Activated CD4-positive, alpha-beta T cell treated with anti-CD3 and anti-CD28 coated beads, Interleukin-2, Interleukin-4, amounts not matched to agents 100 ng/mL and 50 ng/mL, durations not matched to agents 16 hours and 8 hours (primary cell): ENCODE results near the gene MEGF6.
A peak's percentile ranks its signal among the peaks of the same experiment; 100 is the strongest.
"Not testable (repeated sequence)": the region's sequence is repeated elsewhere in the genome, so short reads cannot be mapped to it uniquely, and the experiment has no call there.

Source experiments
- DNase-seq: peaks from one replicate; pipeline ENCODE4 v3.0.0-alpha.2; 2020; ENCODE audit warnings: low spot score

Gene MEGF6

DNA sequence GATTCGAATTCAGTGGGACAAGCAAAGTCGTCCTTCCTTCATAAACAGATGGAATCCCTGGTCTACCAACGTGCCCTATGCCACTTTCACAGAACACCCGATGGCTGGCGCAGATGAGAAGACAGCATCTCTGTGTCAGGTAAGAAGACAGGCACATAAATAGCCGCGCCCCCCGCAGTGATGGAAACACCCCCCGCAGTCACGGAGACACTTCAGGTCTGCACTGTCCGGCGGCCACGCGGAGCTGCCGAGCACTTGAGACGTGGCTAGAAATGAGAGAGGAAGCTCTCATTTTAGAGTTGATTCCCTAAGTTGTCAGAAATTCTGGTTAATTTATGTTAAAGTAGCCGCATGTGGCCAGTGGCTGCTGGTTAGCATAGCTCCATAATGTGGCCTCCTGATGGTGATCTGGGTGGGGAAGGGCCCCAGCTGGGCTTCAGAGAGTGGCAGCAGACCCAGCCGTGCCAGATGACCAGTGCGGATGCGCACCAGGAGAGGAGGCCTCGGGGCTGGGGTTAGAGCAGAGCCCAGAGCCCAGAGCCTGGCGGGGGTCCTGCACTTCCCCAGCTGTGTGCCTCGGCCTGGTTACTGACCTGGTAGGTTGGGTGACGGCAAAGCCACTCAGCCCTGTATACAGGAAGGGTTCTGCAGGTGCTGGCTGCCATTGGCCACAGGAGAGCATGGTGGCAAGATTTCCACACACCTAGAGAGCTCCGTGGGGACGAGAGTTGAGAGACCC is 16.4 kb upstream of the MEGF6 start:
- DNase-seq: no peak

DNA sequence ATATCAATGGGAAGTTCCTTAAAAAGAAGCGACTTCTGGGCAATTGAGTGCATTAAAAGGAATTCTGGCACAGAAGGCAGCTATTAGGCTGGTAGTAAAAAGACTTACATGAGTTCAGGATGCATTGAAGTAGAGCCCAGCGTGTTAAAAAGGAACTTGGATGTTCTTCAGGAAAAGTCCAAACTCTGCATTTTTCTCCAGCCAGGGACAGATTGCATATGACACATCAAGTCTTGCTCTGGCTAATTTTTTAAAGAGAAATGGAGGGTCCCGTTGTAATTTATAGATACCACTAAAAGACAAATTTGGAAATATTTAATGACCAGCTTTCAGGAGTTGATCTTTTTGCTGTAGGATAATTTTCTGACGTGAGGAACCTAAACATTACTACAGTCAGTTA is 14.7 kb upstream of the MEGF6 start:
- DNase-seq: no peak

GRCh38 chr1:3625151-3625907 is 14.0 kb upstream of the MEGF6 start:
- no peak for DNase-seq

DNA sequence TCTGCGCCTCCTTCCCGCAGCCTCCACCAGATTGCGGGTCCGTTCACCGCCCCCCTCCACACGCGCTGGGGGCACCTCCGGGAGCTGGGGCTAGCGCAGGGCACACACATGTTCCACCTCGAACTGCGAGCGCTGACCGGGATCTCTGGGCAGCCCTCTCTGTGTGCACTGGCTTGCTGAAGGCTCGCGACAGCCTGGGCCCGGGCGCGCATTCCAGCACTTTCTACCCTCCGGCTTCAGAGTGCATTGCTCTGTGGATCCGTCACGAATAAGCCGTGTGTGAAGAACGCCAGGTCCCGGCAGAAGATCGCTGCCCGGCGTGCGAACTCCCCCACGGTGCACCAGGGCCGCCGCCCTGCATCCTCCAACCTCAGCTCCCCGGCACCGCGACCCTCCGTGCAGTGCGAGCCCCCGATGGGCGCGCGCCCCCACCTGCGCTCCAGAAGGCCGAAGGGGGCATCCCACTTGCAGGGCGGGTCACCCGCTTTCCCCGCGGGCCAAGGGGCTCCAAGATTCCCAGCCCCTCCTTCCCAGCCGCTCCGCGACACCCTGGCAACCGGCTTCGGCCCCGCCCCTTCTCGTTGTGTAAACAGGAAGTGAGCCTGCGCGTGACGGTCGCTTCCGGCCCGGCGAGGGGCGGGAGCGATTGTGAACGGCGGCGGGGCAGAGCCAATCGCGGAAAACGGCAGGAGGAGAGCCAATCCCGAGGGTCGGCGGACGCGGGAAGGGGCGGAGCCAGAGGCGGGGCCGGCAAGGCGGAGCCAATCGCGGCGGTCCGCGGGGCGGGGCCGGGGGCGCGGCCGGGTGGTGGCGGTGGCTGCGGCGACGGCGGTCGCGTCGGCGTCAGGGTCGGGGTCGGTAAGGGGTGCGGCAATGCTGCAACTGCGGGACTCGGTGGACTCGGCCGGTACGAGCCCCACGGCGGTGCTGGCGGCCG is 13.2 kb upstream of the MEGF6 start, which contains the start of gene TPRG1L:
Gene TPRG1L, plus strand, starts transcription at position 816 of the 937 bp plus-strand sequence. Its CDS starts 58 bp downstream, at position 874.
- DNase-seq: peak; percentile 98

GRCh38 chr1:3623441-3624199 is 12.3 kb upstream of the MEGF6 start:
- no peak for DNase-seq

DNA sequence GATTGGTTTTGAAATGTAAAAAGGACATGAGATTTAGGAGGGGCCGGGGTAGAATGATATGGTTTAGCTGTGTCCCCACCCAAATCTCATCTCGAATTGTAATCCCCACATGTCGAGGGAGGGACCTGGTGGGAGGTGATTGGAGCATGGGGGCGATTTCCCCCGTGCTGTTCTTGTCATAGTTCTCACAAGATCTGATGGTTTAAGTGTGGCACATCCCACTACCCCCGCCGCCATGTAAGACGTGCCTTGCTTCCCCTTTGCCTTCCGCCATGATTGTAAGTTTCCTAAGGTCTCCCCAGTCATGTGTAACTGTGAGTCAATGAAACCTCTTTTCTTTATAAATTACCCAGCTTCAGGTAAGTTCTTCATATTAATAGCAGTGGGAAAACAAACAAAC is 10.8 kb upstream of the MEGF6 start:
- DNase-seq: not testable (repeated sequence)

- DNase-seq: not testable (repeated sequence)
Measured at GRCh38 chr1:3621151-3621671, 9.9 kb upstream of the MEGF6 start.

DNA sequence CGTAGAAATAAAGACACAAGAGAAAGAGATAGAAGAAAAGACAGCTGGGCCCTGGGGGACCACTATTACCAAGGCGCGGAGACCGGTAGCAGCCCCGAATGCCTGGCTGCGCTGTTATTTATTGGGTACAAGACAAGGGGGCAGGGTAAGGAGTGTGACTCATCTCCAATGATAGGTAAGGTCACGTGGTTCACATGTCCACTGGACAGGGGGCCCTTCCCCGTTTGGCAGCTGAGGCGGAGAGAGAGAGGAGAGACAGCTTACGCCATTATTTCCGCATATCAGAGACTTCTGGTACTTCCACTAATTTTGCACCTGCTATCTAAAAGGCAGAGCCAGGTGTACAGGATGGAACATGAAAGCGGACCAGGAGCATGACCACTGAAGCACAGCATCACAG is 9.4 kb upstream of the MEGF6 start:
- no peak for DNase-seq

GRCh38 chr1:3618881-3619671 is 7.8 kb upstream of the MEGF6 start:
- DNase-seq: peak; percentile 76

- DNase-seq: no peak
Measured at GRCh38 chr1:3618531-3618880, 7.2 kb upstream of the MEGF6 start.

GRCh38 chr1:3617806-3618345 is 6.6 kb upstream of the MEGF6 start:
- DNase-seq: no peak

GRCh38 chr1:3616861-3617260 is 5.6 kb upstream of the MEGF6 start:
- no peak for DNase-seq

DNA sequence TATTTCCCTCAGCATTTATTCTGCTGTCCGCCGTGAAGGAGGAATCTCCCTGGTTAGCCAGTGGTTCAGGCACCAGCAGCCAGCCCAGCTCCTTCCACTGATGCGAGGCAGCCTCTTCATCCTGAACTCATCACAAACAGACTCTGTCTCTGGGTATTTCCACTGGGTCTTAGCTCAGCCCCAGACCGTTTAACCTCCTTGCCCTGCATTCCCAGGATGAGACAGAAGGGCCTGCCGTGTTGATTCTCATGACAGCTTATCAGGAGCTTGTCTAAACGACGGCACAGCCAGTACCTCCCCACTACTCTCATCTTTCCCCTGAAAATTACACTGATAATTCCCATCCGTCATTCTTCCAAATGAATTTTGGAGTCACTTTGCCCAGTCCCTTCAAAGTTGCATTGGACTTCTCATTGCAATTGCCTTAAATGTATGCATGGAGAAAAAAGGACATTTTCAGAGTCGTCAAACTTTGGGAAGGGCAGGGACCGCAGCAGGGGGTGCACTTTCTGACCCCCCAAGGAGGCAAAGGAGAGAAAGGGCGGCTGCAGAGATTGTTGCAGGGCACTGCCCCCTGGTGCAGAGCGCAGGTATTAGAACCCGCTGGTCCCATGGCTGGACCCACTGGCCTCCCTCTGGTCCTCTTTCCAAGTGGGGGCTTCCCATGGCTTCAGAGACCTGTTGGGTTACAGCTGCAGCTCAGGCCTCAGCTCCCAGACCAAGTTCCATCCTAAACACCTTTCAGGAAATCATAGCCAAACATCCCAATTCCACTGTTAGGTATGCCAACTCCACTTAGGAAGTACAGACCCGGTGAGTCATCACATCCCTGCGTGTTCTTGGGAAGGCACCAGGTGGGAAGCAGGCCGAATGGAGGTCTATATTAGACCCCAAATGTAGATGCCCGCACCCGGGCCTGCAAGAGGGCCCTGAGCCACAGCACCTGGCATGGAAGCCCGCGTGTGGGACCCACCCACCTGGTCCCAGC is 3.7 kb upstream of the MEGF6 start:
- no peak for DNase-seq

DNA sequence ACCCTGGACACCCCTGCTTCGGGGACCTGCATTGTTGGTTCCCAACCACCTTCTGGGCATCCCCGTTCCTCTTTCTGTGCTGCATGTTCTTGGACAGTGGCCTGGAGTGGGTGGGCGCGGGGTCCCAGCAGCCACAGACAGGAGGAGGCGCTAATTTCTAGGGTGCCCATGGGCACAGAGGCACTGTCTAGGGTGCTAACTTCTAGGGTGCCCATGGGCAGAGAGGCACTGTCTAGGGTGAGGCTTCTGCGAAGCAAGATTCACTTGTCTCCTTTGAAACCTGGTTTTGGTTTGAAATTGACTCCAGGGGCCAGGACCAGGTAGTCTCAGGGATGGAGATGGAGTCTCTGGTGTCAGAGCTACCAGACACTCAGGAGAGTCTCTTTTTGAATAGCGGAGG is 815 bp upstream of the MEGF6 start:
- no peak for DNase-seq

- DNase-seq: no peak
Measured at GRCh38 chr1:3610527-3611169, 660 bp downstream of the MEGF6 start.

DNA sequence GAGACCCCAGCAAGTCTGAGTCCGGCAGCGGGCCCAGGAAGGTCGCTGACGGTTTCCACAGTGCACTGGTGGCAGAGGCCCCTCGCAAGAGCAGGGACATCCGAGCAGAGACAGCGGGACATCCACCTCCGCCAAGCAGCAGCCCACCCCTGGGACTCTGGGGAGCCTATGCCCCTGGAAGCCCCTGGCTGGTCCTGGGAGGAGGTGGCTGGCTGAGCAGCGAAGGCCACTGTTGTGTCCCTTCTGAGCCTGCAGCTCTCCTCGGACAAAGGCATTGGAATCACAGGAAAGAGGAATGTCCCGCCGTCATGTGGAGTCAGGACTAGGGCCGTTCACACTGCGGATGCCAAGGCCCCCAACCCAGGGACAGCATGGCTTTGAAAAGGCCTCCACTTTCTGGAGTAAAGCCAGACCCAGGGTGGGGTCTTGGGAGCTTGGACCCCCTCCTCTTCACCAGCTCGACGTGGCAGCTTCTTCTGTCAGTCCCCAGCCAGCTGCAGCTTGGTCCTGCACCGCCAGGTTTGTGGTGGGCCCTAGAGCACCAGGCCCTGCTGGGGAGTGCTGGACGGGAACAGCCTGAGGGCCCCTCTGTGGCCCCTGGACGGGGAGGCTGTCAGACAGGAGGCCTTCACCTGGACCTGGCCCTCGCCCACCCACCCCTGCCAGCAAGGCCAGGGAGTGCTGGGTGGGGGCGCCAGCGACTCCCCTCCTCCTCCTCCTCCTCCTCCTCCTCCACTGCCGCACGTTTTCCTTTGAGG is 1.4 kb downstream of the MEGF6 start:
- DNase-seq: no peak

GRCh38 chr1:3609016-3609768 is 2.1 kb downstream of the MEGF6 start:
- no peak for DNase-seq
